ENCODE measurements around the gene HRH2.

DNA sequence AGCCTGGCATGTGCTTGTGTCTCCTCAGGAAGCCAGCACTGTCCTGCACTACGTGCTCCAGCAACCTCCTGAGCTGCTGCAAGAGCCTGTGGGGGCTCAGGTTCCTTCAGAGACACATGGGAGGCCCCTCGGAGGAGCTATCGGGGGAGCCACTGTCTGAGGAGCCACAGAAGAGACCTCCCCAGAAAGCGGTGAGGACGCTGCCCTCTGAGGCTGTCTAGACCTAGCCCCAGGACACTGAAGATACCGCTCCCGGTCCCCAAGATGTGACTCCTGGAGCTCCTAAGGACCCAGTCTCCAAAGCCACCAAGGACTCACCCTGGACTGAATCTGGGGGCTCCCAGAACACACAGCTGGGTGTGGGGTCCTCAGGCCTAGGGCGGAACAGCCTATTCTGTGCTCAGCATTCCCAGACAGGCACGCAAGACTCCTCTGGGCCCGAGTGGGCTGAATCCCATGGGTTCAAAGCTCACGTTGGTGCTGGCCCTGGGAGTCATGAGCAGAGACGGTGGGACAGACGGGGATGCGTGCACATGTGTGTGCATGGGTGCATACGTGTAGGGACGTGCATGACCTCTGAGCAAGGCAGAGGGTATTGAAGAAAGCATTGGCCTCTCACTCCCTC lies 50.0 kb downstream of the HRH2 start:
- TF ChIP-seq, protein P1, sequence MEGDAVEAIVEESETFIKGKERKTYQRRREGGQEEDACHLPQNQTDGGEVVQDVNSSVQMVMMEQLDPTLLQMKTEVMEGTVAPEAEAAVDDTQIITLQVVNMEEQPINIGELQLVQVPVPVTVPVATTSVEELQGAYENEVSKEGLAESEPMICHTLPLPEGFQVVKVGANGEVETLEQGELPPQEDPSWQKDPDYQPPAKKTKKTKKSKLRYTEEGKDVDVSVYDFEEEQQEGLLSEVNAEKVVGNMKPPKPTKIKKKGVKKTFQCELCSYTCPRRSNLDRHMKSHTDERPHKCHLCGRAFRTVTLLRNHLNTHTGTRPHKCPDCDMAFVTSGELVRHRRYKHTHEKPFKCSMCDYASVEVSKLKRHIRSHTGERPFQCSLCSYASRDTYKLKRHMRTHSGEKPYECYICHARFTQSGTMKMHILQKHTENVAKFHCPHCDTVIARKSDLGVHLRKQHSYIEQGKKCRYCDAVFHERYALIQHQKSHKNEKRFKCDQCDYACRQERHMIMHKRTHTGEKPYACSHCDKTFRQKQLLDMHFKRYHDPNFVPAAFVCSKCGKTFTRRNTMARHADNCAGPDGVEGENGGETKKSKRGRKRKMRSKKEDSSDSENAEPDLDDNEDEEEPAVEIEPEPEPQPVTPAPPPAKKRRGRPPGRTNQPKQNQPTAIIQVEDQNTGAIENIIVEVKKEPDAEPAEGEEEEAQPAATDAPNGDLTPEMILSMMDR (conservative IDR thresholded peaks at IDR 0.05 in 1 of 2, IDR thresholded peaks at IDR 0.05 in 1 of 2; ENCODE audit: low read depth in 1 of 2, low read length in 2 of 2): no peak
- TF ChIP-seq EZH2 (IDR thresholded peaks at IDR 0.05; ENCODE audit: low read length, missing control alignments): no peak

Measured in fibroblast of lung (primary cell).